Astrocyte (in vitro differentiated cells and primary cell): ENCODE data around the gene VDAC2.

ENCODE experiments used
- CTCF ChIP-seq: IDR thresholded peaks from 2 replicates; pipeline ENCODE4 v1.5.1; 2011; ENCODE audit warnings: low read depth, mild to moderate bottlenecking, inconsistent platforms, low read length, moderate library complexity; ENCODE audit not compliant: insufficient read depth
- EZH2 ChIP-seq: IDR thresholded peaks from 2 replicates; pipeline ENCODE4 v1.6.1; 2012; ENCODE audit warnings: mild to moderate bottlenecking, low read length, inconsistent platforms; ENCODE audit not compliant: insufficient read depth

GRCh38 chr10:75176046-75176445 is 34.5 kb upstream of the VDAC2 start:
- no peak for TF ChIP-seq CTCF
- no peak for TF ChIP-seq EZH2
